ENCODE results near the gene SEC63. TPM values are rescaled to one million over a fixed set of nuclear protein-coding genes. Genes with fewer than 3 reads are reported as not detected.

SEC63 gene
- total RNA-seq, 1 experiment from 2014 or later = 86.2 TPM

- Histone ChIP-seq H2BK15ac (ENCODE audit: low read depth, low read length) (no peak overlapping the region), H3K56ac (ENCODE audit: insufficient read length, low read depth, low read length) (no peak overlapping the region), H3K14ac (ENCODE audit: insufficient read depth, low read length) (no peak overlapping the region), H4K8ac (replicated peaks; ENCODE audit: insufficient read length, low read depth, low read length) (no peak overlapping the region), H4K5ac (ENCODE audit: insufficient read length, low read depth, low read length) (no peak overlapping the region), H3K9me3 (ENCODE audit: control insufficient read depth, low read depth, low read length) (no peaks in the 10 kb centered on the region), H3K23ac (ENCODE audit: insufficient read length, low read depth, low read length) (no peak overlapping the region), H3K4ac (ENCODE audit: low read depth, low read length) (no peak overlapping the region), H3K18ac (ENCODE audit: insufficient read length, low read depth, low read length) (no peak overlapping the region), H3K9ac (ENCODE audit: extremely low read depth, insufficient read length, low read length) (no peak overlapping the region), H3K4me2 (ENCODE audit: insufficient read depth, insufficient read length, low read length) (no peak overlapping the region), H2BK12ac (ENCODE audit: insufficient read length, low read depth, low read length) (no peak overlapping the region), H3K27ac (ENCODE audit: insufficient read length, low read depth, low read length) (no peak overlapping the region), H3T11ph (ENCODE audit: low read length) (no peak overlapping the region), H3K79me2 (ENCODE audit: insufficient read depth, low read length) (no peaks in the 10 kb centered on the region), H3K27me3 (ENCODE audit: insufficient read depth, low read length) (no peaks in the 10 kb centered on the region), H2BK20ac (ENCODE audit: low read depth, low read length, poor library complexity, severe bottlenecking) (no peak overlapping the region), H3K23me2 (ENCODE audit: insufficient read length, low read depth, low read length, poor library complexity, severe bottlenecking) (no peaks in the 10 kb centered on the region), H2AK5ac (ENCODE audit: insufficient read length, low read length) (no peak overlapping the region), H3K4me1 (ENCODE audit: insufficient read depth, low read length) (peaks cover 2% of the 10 kb centered on the region; the same call in 1 of the 2 replicates), H4K91ac (ENCODE audit: insufficient read length, low read depth, low read length) (no peak overlapping the region), H3K79me1 (ENCODE audit: insufficient read depth, low read depth, low read length, poor library complexity, severe bottlenecking) (no peaks in the 10 kb centered on the region), H2BK120ac (ENCODE audit: low read depth, low read length, poor library complexity, severe bottlenecking) (no peak overlapping the region), H4K20me1 (ENCODE audit: control insufficient read depth, insufficient read depth, insufficient read length) (no peaks in the 10 kb centered on the region), H2BK5ac (ENCODE audit: insufficient read length, low read length) (no peak overlapping the region), H2AFZ (ENCODE audit: low read length) (no peak overlapping the region)
- H3K27ac Mint-ChIP-seq = peak overlapping the region in 1 of 3 experiments; percentile 96; a peak in 2 of 7 replicates
- no CpG with 5 or more reads among the region's 4 CpGs for WGBS (ENCODE audit: extremely low coverage, insufficient read length, low lambda C conversion rate)
- H3K9me3 Mint-ChIP-seq = no peaks in the 10 kb centered on the region
- H3K4me1 Mint-ChIP-seq = peaks cover 34 to 39% of the 10 kb centered on the region in 2 experiments
- no peak for DNase-seq
- TF ChIP-seq CTCF (conservative IDR thresholded peaks at IDR 0.05) = no peak
- H3K36me3 Mint-ChIP-seq (ENCODE audit: insufficient read depth in 1 of 3, low read depth in 3 of 3) = peaks cover 15 to 25% (median 23%) of the 10 kb centered on the region in 3 experiments; a peak in 6 of 7 replicates
- no peaks in the 10 kb centered on the region for H3K27me3 Mint-ChIP-seq (ENCODE audit: low read depth)
- H3K4me3 Mint-ChIP-seq = no peak overlapping the region
Observed at GRCh38 chr6:107871016-107871415, 87.0 kb downstream of the SEC63 start.

Measured in H9 (cell line).